NCI-H2107 (cell line): ENCODE data around the gene UFSP2.

Experiments used
- DNase-seq: peaks from one replicate; lab custom pipeline; 2025; lab: John Stamatoyannopoulos, UW

UFSP2 gene

GRCh38 chr4:185425647-185426352, at the start of gene UFSP2:
Gene UFSP2, minus strand, starts transcription at chr4:185425964. Its CDS starts 96 bp downstream, at chr4:185425868.
- peak; percentile 74 for DNase-seq

- no peak for DNase-seq
Observed at GRCh38 chr4:185473247-185473646, 47.5 kb upstream of the UFSP2 start.

- no peak for DNase-seq
Observed at GRCh38 chr4:185472103-185472542, 46.4 kb upstream of the UFSP2 start.

- peak; percentile 68 for DNase-seq
Observed at GRCh38 chr4:185471235-185472102, 45.7 kb upstream of the UFSP2 start, which contains the start of gene CCDC110. Gene CCDC110, minus strand, starts transcription at chr4:185471733. Its CDS starts 50 bp downstream, at chr4:185471683.

GRCh38 chr4:185470501-185471195, 44.9 kb upstream of the UFSP2 start:
- no peak for DNase-seq

- no peak for DNase-seq
Observed at GRCh38 chr4:185469580-185470154, 43.9 kb upstream of the UFSP2 start.

- DNase-seq: no peak
Observed at GRCh38 chr4:185468999-185469398, 43.2 kb upstream of the UFSP2 start.

- no peak for DNase-seq
Observed at GRCh38 chr4:185467991-185468390, 42.2 kb upstream of the UFSP2 start.

- no peak for DNase-seq
Observed at GRCh38 chr4:185467101-185467500, 41.3 kb upstream of the UFSP2 start.

- DNase-seq: no peak
Observed at GRCh38 chr4:185465707-185466106, 39.9 kb upstream of the UFSP2 start.

GRCh38 chr4:185464887-185465286, 39.1 kb upstream of the UFSP2 start:
- DNase-seq: no peak

GRCh38 chr4:185464183-185464582, 38.4 kb upstream of the UFSP2 start:
- DNase-seq: no peak

- no peak for DNase-seq
Observed at GRCh38 chr4:185463541-185463940, 37.8 kb upstream of the UFSP2 start.

GRCh38 chr4:185461565-185461964, 35.8 kb upstream of the UFSP2 start:
- DNase-seq: no peak

- no peak for DNase-seq
Observed at GRCh38 chr4:185457136-185457535, 31.4 kb upstream of the UFSP2 start.

- no peak for DNase-seq
Observed at GRCh38 chr4:185456131-185456530, 30.4 kb upstream of the UFSP2 start.

- DNase-seq: no peak
Observed at GRCh38 chr4:185445209-185445608, 19.4 kb upstream of the UFSP2 start.

GRCh38 chr4:185441479-185441878, 15.7 kb upstream of the UFSP2 start:
- no peak for DNase-seq

GRCh38 chr4:185437809-185438208, 12.0 kb upstream of the UFSP2 start:
- DNase-seq: no peak

- DNase-seq: no peak
Observed at GRCh38 chr4:185435466-185435865, 9.7 kb upstream of the UFSP2 start.

- no peak for DNase-seq
Observed at GRCh38 chr4:185429660-185430059, 3.9 kb upstream of the UFSP2 start.
